ENCODE measurements around the gene ERC1.

The ERC1 gene

GRCh38 chr12:958588-959123 is 32.4 kb upstream of the ERC1 start:
- no peaks in the 10 kb centered on the region for H3K27me3 ChIP-seq (ENCODE audit: control insufficient read depth, insufficient read depth, low read length)
- H3K4me1 ChIP-seq (ENCODE audit: control insufficient read depth, insufficient read depth, low read length): peaks cover 6% of the 10 kb centered on the region
- no peak overlapping the region for H3K27ac ChIP-seq (ENCODE audit: low read depth, low read length)
- no peak overlapping the region for H3K4me3 ChIP-seq (ENCODE audit: low read depth, low read length)
- H3K9ac ChIP-seq (ENCODE audit: low read length): no peak overlapping the region
- H3K36me3 ChIP-seq (ENCODE audit: control insufficient read depth, insufficient read depth, low read length): no peaks in the 10 kb centered on the region
- H3K9me3 ChIP-seq (ENCODE audit: control insufficient read depth, insufficient read depth, low read depth, low read length): no peaks in the 10 kb centered on the region

- H3K9me3 ChIP-seq (ENCODE audit: control insufficient read depth, insufficient read depth, low read depth, low read length): no peaks in the 10 kb centered on the region
- H3K27ac ChIP-seq (ENCODE audit: low read depth, low read length): no peak overlapping the region
- H3K4me1 ChIP-seq (ENCODE audit: control insufficient read depth, insufficient read depth, low read length): peaks cover 6% of the 10 kb centered on the region
- H3K27me3 ChIP-seq (ENCODE audit: control insufficient read depth, insufficient read depth, low read length): no peaks in the 10 kb centered on the region
- no peaks in the 10 kb centered on the region for H3K36me3 ChIP-seq (ENCODE audit: control insufficient read depth, insufficient read depth, low read length)
- H3K4me3 ChIP-seq (ENCODE audit: low read depth, low read length): no peak overlapping the region
- no peak overlapping the region for H3K9ac ChIP-seq (ENCODE audit: low read length)
Measured at GRCh38 chr12:966724-967123, 24.3 kb upstream of the ERC1 start.

- H3K9ac ChIP-seq (ENCODE audit: low read length): no peak overlapping the region
- no peaks in the 10 kb centered on the region for H3K36me3 ChIP-seq (ENCODE audit: control insufficient read depth, insufficient read depth, low read length)
- H3K27me3 ChIP-seq (ENCODE audit: control insufficient read depth, insufficient read depth, low read length): no peaks in the 10 kb centered on the region
- H3K4me1 ChIP-seq (ENCODE audit: control insufficient read depth, insufficient read depth, low read length): peaks cover 6% of the 10 kb centered on the region
- no peak overlapping the region for H3K4me3 ChIP-seq (ENCODE audit: low read depth, low read length)
- H3K9me3 ChIP-seq (ENCODE audit: control insufficient read depth, insufficient read depth, low read depth, low read length): no peaks in the 10 kb centered on the region
- no peak overlapping the region for H3K27ac ChIP-seq (ENCODE audit: low read depth, low read length)
Measured at GRCh38 chr12:967641-968040, 23.4 kb upstream of the ERC1 start.

GRCh38 chr12:968545-968944 is 22.5 kb upstream of the ERC1 start:
- no peak overlapping the region for H3K9ac ChIP-seq (ENCODE audit: low read length)
- no peaks in the 10 kb centered on the region for H3K9me3 ChIP-seq (ENCODE audit: control insufficient read depth, insufficient read depth, low read depth, low read length)
- H3K4me3 ChIP-seq (ENCODE audit: low read depth, low read length): no peak overlapping the region
- H3K4me1 ChIP-seq (ENCODE audit: control insufficient read depth, insufficient read depth, low read length): peaks cover 6% of the 10 kb centered on the region
- H3K36me3 ChIP-seq (ENCODE audit: control insufficient read depth, insufficient read depth, low read length): no peaks in the 10 kb centered on the region
- no peak overlapping the region for H3K27ac ChIP-seq (ENCODE audit: low read depth, low read length)
- no peaks in the 10 kb centered on the region for H3K27me3 ChIP-seq (ENCODE audit: control insufficient read depth, insufficient read depth, low read length)

- Histone ChIP-seq H3K9me3 (ENCODE audit: control insufficient read depth, insufficient read depth, low read depth, low read length) (0 out of 2 replicates have a peak, but pooled peaks cover 6% of the 10 kb centered on the region), H3K9ac (ENCODE audit: low read length) (no peak overlapping the region), H3K4me1 (ENCODE audit: control insufficient read depth, insufficient read depth, low read length) (peaks cover 6% of the 10 kb centered on the region), H3K36me3 (ENCODE audit: control insufficient read depth, insufficient read depth, low read length) (no peaks in the 10 kb centered on the region), H3K27ac (ENCODE audit: low read depth, low read length) (no peak overlapping the region), H3K4me3 (ENCODE audit: low read depth, low read length) (no peak overlapping the region), H3K27me3 (ENCODE audit: control insufficient read depth, insufficient read depth, low read length) (no peaks in the 10 kb centered on the region)
Measured at GRCh38 chr12:969821-970220, 21.2 kb upstream of the ERC1 start.

- no peaks in the 10 kb centered on the region for H3K27me3 ChIP-seq (ENCODE audit: control insufficient read depth, insufficient read depth, low read length)
- H3K36me3 ChIP-seq (ENCODE audit: control insufficient read depth, insufficient read depth, low read length): no peaks in the 10 kb centered on the region
- no peak overlapping the region for H3K27ac ChIP-seq (ENCODE audit: low read depth, low read length)
- peaks cover 6% of the 10 kb centered on the region for H3K4me1 ChIP-seq (ENCODE audit: control insufficient read depth, insufficient read depth, low read length)
- 0 out of 2 replicates have a peak, but pooled peaks cover 6% of the 10 kb centered on the region for H3K9me3 ChIP-seq (ENCODE audit: control insufficient read depth, insufficient read depth, low read depth, low read length)
- no peak overlapping the region for H3K9ac ChIP-seq (ENCODE audit: low read length)
- H3K4me3 ChIP-seq (ENCODE audit: low read depth, low read length): no peak overlapping the region
Measured at GRCh38 chr12:971991-972390, 19.0 kb upstream of the ERC1 start.

- Histone ChIP-seq H3K9me3 (ENCODE audit: control insufficient read depth, insufficient read depth, low read depth, low read length) (0 out of 2 replicates have a peak, but pooled peaks cover 6% of the 10 kb centered on the region), H3K4me1 (ENCODE audit: control insufficient read depth, insufficient read depth, low read length) (no peaks in the 10 kb centered on the region), H3K9ac (ENCODE audit: low read length) (no peak overlapping the region), H3K36me3 (ENCODE audit: control insufficient read depth, insufficient read depth, low read length) (no peaks in the 10 kb centered on the region), H3K27me3 (ENCODE audit: control insufficient read depth, insufficient read depth, low read length) (no peaks in the 10 kb centered on the region), H3K4me3 (ENCODE audit: low read depth, low read length) (no peak overlapping the region), H3K27ac (ENCODE audit: low read depth, low read length) (no peak overlapping the region)
Measured at GRCh38 chr12:974271-974862, 16.7 kb upstream of the ERC1 start.

- no peak overlapping the region for H3K9ac ChIP-seq (ENCODE audit: low read length)
- H3K4me3 ChIP-seq (ENCODE audit: low read depth, low read length): no peak overlapping the region
- no peaks in the 10 kb centered on the region for H3K27me3 ChIP-seq (ENCODE audit: control insufficient read depth, insufficient read depth, low read length)
Measured at GRCh38 chr12:976644-977043, 14.4 kb upstream of the ERC1 start.

GRCh38 chr12:977156-977555 is 13.9 kb upstream of the ERC1 start:
- Histone ChIP-seq H3K27me3 (ENCODE audit: control insufficient read depth, insufficient read depth, low read length) (no peaks in the 10 kb centered on the region), H3K4me3 (ENCODE audit: low read depth, low read length) (no peak overlapping the region), H3K36me3 (ENCODE audit: control insufficient read depth, insufficient read depth, low read length) (no peaks in the 10 kb centered on the region), H3K9ac (ENCODE audit: low read length) (no peak overlapping the region), H3K9me3 (ENCODE audit: control insufficient read depth, insufficient read depth, low read depth, low read length) (0 out of 2 replicates have a peak, but pooled peaks cover 6% of the 10 kb centered on the region), H3K27ac (ENCODE audit: low read depth, low read length) (no peak overlapping the region), H3K4me1 (ENCODE audit: control insufficient read depth, insufficient read depth, low read length) (no peaks in the 10 kb centered on the region)

More at GRCh38 chr12:976644-977043, 14.4 kb upstream of the ERC1 start:
- Histone ChIP-seq H3K4me1 (ENCODE audit: control insufficient read depth, insufficient read depth, low read length) (no peaks in the 10 kb centered on the region), H3K9me3 (ENCODE audit: control insufficient read depth, insufficient read depth, low read depth, low read length) (0 out of 2 replicates have a peak, but pooled peaks cover 6% of the 10 kb centered on the region), H3K27ac (ENCODE audit: low read depth, low read length) (no peak overlapping the region), H3K36me3 (ENCODE audit: control insufficient read depth, insufficient read depth, low read length) (no peaks in the 10 kb centered on the region)

- Histone ChIP-seq H3K27ac (ENCODE audit: low read depth, low read length) (no peak overlapping the region), H3K9me3 (ENCODE audit: control insufficient read depth, insufficient read depth, low read depth, low read length) (0 out of 2 replicates have a peak, but pooled peaks cover 4% of the 10 kb centered on the region), H3K36me3 (ENCODE audit: control insufficient read depth, insufficient read depth, low read length) (no peaks in the 10 kb centered on the region), H3K4me3 (ENCODE audit: low read depth, low read length) (no peak overlapping the region), H3K9ac (ENCODE audit: low read length) (no peak overlapping the region), H3K4me1 (ENCODE audit: control insufficient read depth, insufficient read depth, low read length) (no peaks in the 10 kb centered on the region), H3K27me3 (ENCODE audit: control insufficient read depth, insufficient read depth, low read length) (no peaks in the 10 kb centered on the region)
Measured at GRCh38 chr12:979349-979748, 11.7 kb upstream of the ERC1 start.

GRCh38 chr12:981176-981828 is 9.7 kb upstream of the ERC1 start:
- Histone ChIP-seq H3K27me3 (ENCODE audit: control insufficient read depth, insufficient read depth, low read length) (no peaks in the 10 kb centered on the region), H3K4me3 (ENCODE audit: low read depth, low read length) (no peak overlapping the region), H3K9ac (ENCODE audit: low read length) (no peak overlapping the region), H3K27ac (ENCODE audit: low read depth, low read length) (no peak overlapping the region), H3K4me1 (ENCODE audit: control insufficient read depth, insufficient read depth, low read length) (no peaks in the 10 kb centered on the region), H3K9me3 (ENCODE audit: control insufficient read depth, insufficient read depth, low read depth, low read length) (no peaks in the 10 kb centered on the region), H3K36me3 (ENCODE audit: control insufficient read depth, insufficient read depth, low read length) (no peaks in the 10 kb centered on the region)

Data from HUES6 (cell line).